Measurements from ENCODE around the gene DNAJC3. TPM values are rescaled to one million over a fixed set of nuclear protein-coding genes. Genes with fewer than 3 reads are reported as not detected.

DNAJC3 gene
- total RNA-seq, 1 experiment from 2014 or later, result 21.2 TPM

DNA sequence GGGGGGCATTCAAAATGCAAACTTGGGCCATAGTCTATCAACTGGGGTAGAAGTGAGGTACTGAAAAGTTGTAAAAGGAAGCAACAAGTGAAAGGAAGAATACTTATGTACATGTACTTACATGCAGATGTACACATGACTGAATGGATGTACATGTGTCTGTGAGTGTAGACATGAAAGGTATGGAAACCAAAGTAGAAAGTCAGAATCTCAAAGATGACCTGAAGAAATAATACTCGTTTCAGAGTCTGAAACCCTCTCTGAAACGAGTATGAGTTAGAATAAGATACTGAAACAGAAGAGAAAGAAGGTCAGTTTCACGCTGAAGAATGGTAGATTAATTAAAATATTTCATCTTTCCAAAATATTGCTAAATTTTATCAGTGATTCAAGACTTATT, 46.3 kb upstream of the DNAJC3 start:
- Mint-ChIP-seq H3K9me3 (no peaks in the 10 kb centered on the region), H3K27ac (no peak overlapping the region), H3K4me1 (no peaks in the 10 kb centered on the region), H3K36me3 (ENCODE audit: insufficient read depth in 1 of 3, low read depth in 3 of 3) (peaks cover 58 to 81% (median 74%) of the 10 kb centered on the region in 3 experiments), H3K4me3 (no peak overlapping the region), H3K27me3 (ENCODE audit: low read depth) (no peaks in the 10 kb centered on the region)
- Histone ChIP-seq H3K79me1 (ENCODE audit: insufficient read depth, low read depth, low read length, poor library complexity, severe bottlenecking) (no peaks in the 10 kb centered on the region), H3K14ac (ENCODE audit: insufficient read depth, low read length) (no peak overlapping the region), H3K4ac (ENCODE audit: low read depth, low read length) (no peak overlapping the region), H3K23me2 (ENCODE audit: insufficient read length, low read depth, low read length, poor library complexity, severe bottlenecking) (no peaks in the 10 kb centered on the region), H4K8ac (replicated peaks; ENCODE audit: insufficient read length, low read depth, low read length) (no peak overlapping the region), H4K91ac (ENCODE audit: insufficient read length, low read depth, low read length) (no peak overlapping the region), H2BK15ac (ENCODE audit: low read depth, low read length) (no peak overlapping the region), H3T11ph (ENCODE audit: low read length) (no peak overlapping the region), H3K56ac (ENCODE audit: insufficient read length, low read depth, low read length) (no peak overlapping the region), H3K9ac (ENCODE audit: extremely low read depth, insufficient read length, low read length) (no peak overlapping the region), H2AK5ac (ENCODE audit: insufficient read length, low read length) (no peak overlapping the region), H3K27ac (ENCODE audit: insufficient read length, low read depth, low read length) (no peak overlapping the region), H2BK20ac (ENCODE audit: low read depth, low read length, poor library complexity, severe bottlenecking) (no peak overlapping the region), H2BK12ac (ENCODE audit: insufficient read length, low read depth, low read length) (no peak overlapping the region), H3K4me2 (ENCODE audit: insufficient read depth, insufficient read length, low read length) (no peak overlapping the region), H3K9me3 (ENCODE audit: control insufficient read depth, low read depth, low read length) (no peaks in the 10 kb centered on the region), H4K5ac (ENCODE audit: insufficient read length, low read depth, low read length) (no peak overlapping the region), H3K18ac (ENCODE audit: insufficient read length, low read depth, low read length) (no peak overlapping the region), H3K23ac (ENCODE audit: insufficient read length, low read depth, low read length) (no peak overlapping the region), H3K27me3 (ENCODE audit: insufficient read depth, low read length) (no peaks in the 10 kb centered on the region), H2BK120ac (ENCODE audit: low read depth, low read length, poor library complexity, severe bottlenecking) (no peak overlapping the region), H3K79me2 (ENCODE audit: insufficient read depth, low read length) (no peaks in the 10 kb centered on the region), H3K4me1 (ENCODE audit: insufficient read depth, low read length) (no peaks in the 10 kb centered on the region), H4K20me1 (ENCODE audit: control insufficient read depth, insufficient read depth, insufficient read length) (no peaks in the 10 kb centered on the region), H2AFZ (ENCODE audit: low read length) (no peak overlapping the region), H2BK5ac (ENCODE audit: insufficient read length, low read length) (no peak overlapping the region)
- no CpG with 5 or more reads among the region's 3 CpGs for WGBS (ENCODE audit: extremely low coverage, insufficient read length, low lambda C conversion rate)
- DNase-seq, result no peak
- TF ChIP-seq, protein P1, sequence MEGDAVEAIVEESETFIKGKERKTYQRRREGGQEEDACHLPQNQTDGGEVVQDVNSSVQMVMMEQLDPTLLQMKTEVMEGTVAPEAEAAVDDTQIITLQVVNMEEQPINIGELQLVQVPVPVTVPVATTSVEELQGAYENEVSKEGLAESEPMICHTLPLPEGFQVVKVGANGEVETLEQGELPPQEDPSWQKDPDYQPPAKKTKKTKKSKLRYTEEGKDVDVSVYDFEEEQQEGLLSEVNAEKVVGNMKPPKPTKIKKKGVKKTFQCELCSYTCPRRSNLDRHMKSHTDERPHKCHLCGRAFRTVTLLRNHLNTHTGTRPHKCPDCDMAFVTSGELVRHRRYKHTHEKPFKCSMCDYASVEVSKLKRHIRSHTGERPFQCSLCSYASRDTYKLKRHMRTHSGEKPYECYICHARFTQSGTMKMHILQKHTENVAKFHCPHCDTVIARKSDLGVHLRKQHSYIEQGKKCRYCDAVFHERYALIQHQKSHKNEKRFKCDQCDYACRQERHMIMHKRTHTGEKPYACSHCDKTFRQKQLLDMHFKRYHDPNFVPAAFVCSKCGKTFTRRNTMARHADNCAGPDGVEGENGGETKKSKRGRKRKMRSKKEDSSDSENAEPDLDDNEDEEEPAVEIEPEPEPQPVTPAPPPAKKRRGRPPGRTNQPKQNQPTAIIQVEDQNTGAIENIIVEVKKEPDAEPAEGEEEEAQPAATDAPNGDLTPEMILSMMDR (conservative IDR thresholded peaks at IDR 0.05), result no peak

Measured in H9 (cell line).